ENCODE results near the gene RGL3. TPM values are rescaled to one million over a fixed set of nuclear protein-coding genes. Genes with fewer than 3 reads are reported as not detected.

Gene RGL3
- total and polyA plus RNA-seq, 2 donors (not counting 1 experiment from before 2014, with no cell fraction given), result 0.20 to 4.0 TPM

DNA sequence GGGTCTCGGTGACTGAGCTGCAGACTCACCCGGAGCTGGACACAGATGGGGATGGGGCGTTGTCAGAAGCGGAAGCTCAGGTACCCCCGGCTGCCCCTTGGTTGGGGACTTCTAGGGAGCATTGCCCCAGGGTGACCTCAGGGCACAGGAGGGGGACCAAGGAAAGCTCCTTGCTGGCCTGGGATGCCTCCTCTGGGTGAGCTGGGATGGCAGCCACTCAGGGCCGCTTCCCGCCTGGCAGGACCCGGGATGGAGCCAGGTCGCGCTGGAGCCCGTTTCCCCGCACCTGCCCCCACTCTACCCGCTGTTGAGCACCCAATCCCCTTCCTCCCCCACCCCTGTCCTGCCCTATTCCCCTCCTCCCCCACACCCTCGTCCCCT is 27.1 kb upstream of the RGL3 start:
- no peak overlapping the region for H2AFZ ChIP-seq (ENCODE audit: low read length)
- no peak for DNase-seq (ENCODE audit: low read depth in 2 of 2)
- H3K27ac ChIP-seq (ENCODE audit: insufficient read depth, low read length), result no peak overlapping the region
- no peaks in the 10 kb centered on the region for H4K20me1 ChIP-seq (ENCODE audit: control insufficient read depth, extremely low read depth, insufficient read depth, low read length)
- H3K79me2 ChIP-seq (ENCODE audit: control insufficient read depth, insufficient read depth, low read length), result no peaks in the 10 kb centered on the region
- H3K4me1 ChIP-seq (ENCODE audit: control insufficient read depth, extremely low read depth, insufficient read depth, low read length), result peaks cover 2% of the 10 kb centered on the region
- TF ChIP-seq, protein P1, sequence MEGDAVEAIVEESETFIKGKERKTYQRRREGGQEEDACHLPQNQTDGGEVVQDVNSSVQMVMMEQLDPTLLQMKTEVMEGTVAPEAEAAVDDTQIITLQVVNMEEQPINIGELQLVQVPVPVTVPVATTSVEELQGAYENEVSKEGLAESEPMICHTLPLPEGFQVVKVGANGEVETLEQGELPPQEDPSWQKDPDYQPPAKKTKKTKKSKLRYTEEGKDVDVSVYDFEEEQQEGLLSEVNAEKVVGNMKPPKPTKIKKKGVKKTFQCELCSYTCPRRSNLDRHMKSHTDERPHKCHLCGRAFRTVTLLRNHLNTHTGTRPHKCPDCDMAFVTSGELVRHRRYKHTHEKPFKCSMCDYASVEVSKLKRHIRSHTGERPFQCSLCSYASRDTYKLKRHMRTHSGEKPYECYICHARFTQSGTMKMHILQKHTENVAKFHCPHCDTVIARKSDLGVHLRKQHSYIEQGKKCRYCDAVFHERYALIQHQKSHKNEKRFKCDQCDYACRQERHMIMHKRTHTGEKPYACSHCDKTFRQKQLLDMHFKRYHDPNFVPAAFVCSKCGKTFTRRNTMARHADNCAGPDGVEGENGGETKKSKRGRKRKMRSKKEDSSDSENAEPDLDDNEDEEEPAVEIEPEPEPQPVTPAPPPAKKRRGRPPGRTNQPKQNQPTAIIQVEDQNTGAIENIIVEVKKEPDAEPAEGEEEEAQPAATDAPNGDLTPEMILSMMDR (conservative IDR thresholded peaks at IDR 0.05 in 1 of 2, IDR thresholded peaks at IDR 0.05 in 1 of 2; ENCODE audit: low read depth in 1 of 2, low read length in 2 of 2), result no peak
- TF ChIP-seq EZH2 (IDR thresholded peaks at IDR 0.05; ENCODE audit: low read length, missing control alignments), result no peak
- no peak overlapping the region for H3K9ac ChIP-seq (ENCODE audit: insufficient read depth, low read length)
- no peaks in the 10 kb centered on the region for H3K27me3 ChIP-seq (ENCODE audit: control insufficient read depth, insufficient read depth, low read length)
- H3K4me3 ChIP-seq (replicated peaks in 1 of 4; ENCODE audit: control extremely low read depth in 1 of 4, insufficient read depth in 1 of 4, low read depth in 3 of 4, low read length in 4 of 4), result no peak overlapping the region
- H3K36me3 ChIP-seq (ENCODE audit: control insufficient read depth, insufficient read depth, low read length), result peaks cover 38% of the 10 kb centered on the region
- no peak overlapping the region for H3K4me2 ChIP-seq (ENCODE audit: extremely low read depth, insufficient read depth, low read length)
- no peaks in the 10 kb centered on the region for H3K9me3 ChIP-seq (ENCODE audit: control insufficient read depth, insufficient read depth, low read depth, low read length)

DNA sequence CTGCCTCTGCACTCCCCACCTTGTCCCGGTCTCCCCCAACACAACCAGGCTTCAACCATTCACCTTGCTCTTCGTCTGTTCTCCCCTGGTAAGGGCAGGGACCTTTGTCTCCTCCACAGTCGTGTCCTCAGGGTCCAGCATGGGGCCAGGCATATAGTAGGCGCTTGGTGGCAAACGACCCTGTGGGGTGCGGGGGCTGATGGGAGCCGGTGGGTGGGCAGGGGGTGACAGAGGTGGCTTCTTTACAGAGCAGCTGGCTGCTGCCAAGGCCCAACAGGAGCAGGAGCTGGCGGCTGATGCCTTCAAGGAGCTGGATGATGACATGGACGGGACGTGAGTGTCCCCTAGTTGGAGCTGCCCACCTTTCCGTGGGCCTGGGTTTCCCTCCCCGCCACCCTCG is 26.0 kb upstream of the RGL3 start:
- peaks cover 2% of the 10 kb centered on the region for H3K4me1 ChIP-seq (ENCODE audit: control insufficient read depth, extremely low read depth, insufficient read depth, low read length)
- H3K79me2 ChIP-seq (ENCODE audit: control insufficient read depth, insufficient read depth, low read length), result no peaks in the 10 kb centered on the region
- TF ChIP-seq, protein P1 (conservative IDR thresholded peaks at IDR 0.05 in 1 of 2, IDR thresholded peaks at IDR 0.05 in 1 of 2; ENCODE audit: low read depth in 1 of 2, low read length in 2 of 2), result no peak
- TF ChIP-seq EZH2 (IDR thresholded peaks at IDR 0.05; ENCODE audit: low read length, missing control alignments), result no peak
- DNase-seq (ENCODE audit: low read depth in 2 of 2), result no peak
- H3K4me2 ChIP-seq (ENCODE audit: extremely low read depth, insufficient read depth, low read length), result no peak overlapping the region
- no peaks in the 10 kb centered on the region for H3K27me3 ChIP-seq (ENCODE audit: control insufficient read depth, insufficient read depth, low read length)
- H2AFZ ChIP-seq (ENCODE audit: low read length), result no peak overlapping the region
- H4K20me1 ChIP-seq (ENCODE audit: control insufficient read depth, extremely low read depth, insufficient read depth, low read length), result no peaks in the 10 kb centered on the region
- H3K27ac ChIP-seq (ENCODE audit: insufficient read depth, low read length), result no peak overlapping the region
- no peaks in the 10 kb centered on the region for H3K9me3 ChIP-seq (ENCODE audit: control insufficient read depth, insufficient read depth, low read depth, low read length)
- H3K9ac ChIP-seq (ENCODE audit: insufficient read depth, low read length), result no peak overlapping the region
- H3K36me3 ChIP-seq (ENCODE audit: control insufficient read depth, insufficient read depth, low read length), result peaks cover 41% of the 10 kb centered on the region
- no peak overlapping the region for H3K4me3 ChIP-seq (replicated peaks in 1 of 4; ENCODE audit: control extremely low read depth in 1 of 4, insufficient read depth in 1 of 4, low read depth in 3 of 4, low read length in 4 of 4)

DNA sequence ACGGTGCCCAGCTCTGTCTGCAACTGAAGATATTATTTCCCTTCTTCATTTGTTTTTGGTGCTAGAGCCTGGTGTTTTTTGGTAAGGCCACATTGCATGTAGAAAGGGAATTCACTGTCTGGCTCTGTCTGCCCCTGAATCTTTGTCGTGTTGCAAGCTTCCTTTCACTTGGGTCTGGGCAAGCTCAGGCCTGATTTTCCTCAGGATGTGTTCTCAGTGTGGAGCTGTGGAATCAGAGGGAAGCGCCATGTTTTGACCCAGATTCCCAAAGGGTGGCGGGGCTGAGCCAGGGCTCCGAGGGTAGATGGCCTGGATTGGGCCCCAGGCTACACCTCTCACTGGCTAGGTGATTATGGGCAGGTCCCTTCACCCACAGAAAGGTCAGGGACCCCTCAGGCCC is 24.9 kb upstream of the RGL3 start:
- H3K36me3 ChIP-seq (ENCODE audit: control insufficient read depth, insufficient read depth, low read length), result peaks cover 39% of the 10 kb centered on the region
- DNase-seq (ENCODE audit: low read depth in 2 of 2), result no peak
- H3K79me2 ChIP-seq (ENCODE audit: control insufficient read depth, insufficient read depth, low read length), result no peaks in the 10 kb centered on the region
- TF ChIP-seq, protein P1 (conservative IDR thresholded peaks at IDR 0.05 in 1 of 2, IDR thresholded peaks at IDR 0.05 in 1 of 2; ENCODE audit: low read depth in 1 of 2, low read length in 2 of 2), result no peak
- no peak for TF ChIP-seq EZH2 (IDR thresholded peaks at IDR 0.05; ENCODE audit: low read length, missing control alignments)
- no peak overlapping the region for H3K4me3 ChIP-seq (replicated peaks in 1 of 4; ENCODE audit: control extremely low read depth in 1 of 4, insufficient read depth in 1 of 4, low read depth in 3 of 4, low read length in 4 of 4)
- H2AFZ ChIP-seq (ENCODE audit: low read length), result no peak overlapping the region
- H3K9me3 ChIP-seq (ENCODE audit: control insufficient read depth, insufficient read depth, low read depth, low read length), result no peaks in the 10 kb centered on the region
- no peak overlapping the region for H3K9ac ChIP-seq (ENCODE audit: insufficient read depth, low read length)
- no peak overlapping the region for H3K4me2 ChIP-seq (ENCODE audit: extremely low read depth, insufficient read depth, low read length)
- no peak overlapping the region for H3K27ac ChIP-seq (ENCODE audit: insufficient read depth, low read length)
- H3K27me3 ChIP-seq (ENCODE audit: control insufficient read depth, insufficient read depth, low read length), result no peaks in the 10 kb centered on the region
- peaks cover 2% of the 10 kb centered on the region for H3K4me1 ChIP-seq (ENCODE audit: control insufficient read depth, extremely low read depth, insufficient read depth, low read length)
- no peaks in the 10 kb centered on the region for H4K20me1 ChIP-seq (ENCODE audit: control insufficient read depth, extremely low read depth, insufficient read depth, low read length)
